ENCODE data around the gene ARHGAP33. TPM values are rescaled to one million over a fixed set of nuclear protein-coding genes. Genes with fewer than 3 reads are reported as not detected.

The ARHGAP33 gene
- total RNA-seq, 1 experiment from 2014 or later: 19.5 TPM

DNA sequence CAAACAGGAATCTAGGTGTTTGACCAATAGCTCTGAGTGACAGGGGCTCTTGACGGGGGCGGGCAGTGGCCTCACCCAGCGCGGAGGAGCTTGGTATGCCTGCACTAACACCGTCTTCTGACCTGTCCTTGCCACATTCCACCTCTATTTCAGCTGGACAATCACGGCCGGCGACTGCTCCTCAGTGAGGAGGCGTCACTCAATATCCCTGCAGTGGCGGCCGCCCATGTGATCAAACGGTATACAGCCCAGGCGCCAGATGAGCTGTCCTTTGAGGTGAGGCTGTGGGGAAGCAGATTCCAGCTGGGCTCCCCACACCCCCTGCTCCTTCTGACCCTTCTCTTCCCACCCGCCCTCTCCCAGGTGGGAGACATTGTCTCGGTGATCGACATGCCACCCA lies 4.7 kb downstream of the ARHGAP33 start:
- no peaks in the 10 kb centered on the region; a peak in 1 of 5 replicates for H3K9me3 Mint-ChIP-seq
- H3K4me1 Mint-ChIP-seq: peaks cover 36 to 44% of the 10 kb centered on the region in 2 experiments
- Histone ChIP-seq H3K4ac (ENCODE audit: low read depth, low read length) (no peak overlapping the region), H3K27me3 (ENCODE audit: insufficient read depth, low read length) (no peaks in the 10 kb centered on the region), H3T11ph (ENCODE audit: low read length) (no peak overlapping the region), H2BK120ac (ENCODE audit: low read depth, low read length, poor library complexity, severe bottlenecking) (no peak overlapping the region), H4K5ac (ENCODE audit: insufficient read length, low read depth, low read length) (no peak overlapping the region), H3K4me1 (ENCODE audit: insufficient read depth, low read length) (peaks cover 5% of the 10 kb centered on the region; the same call in 1 of the 2 replicates), H4K8ac (replicated peaks; ENCODE audit: insufficient read length, low read depth, low read length) (no peak overlapping the region), H2BK12ac (ENCODE audit: insufficient read length, low read depth, low read length) (no peak overlapping the region), H3K56ac (ENCODE audit: insufficient read length, low read depth, low read length) (no peak overlapping the region), H2AFZ (ENCODE audit: low read length) (no peak overlapping the region), H3K4me2 (ENCODE audit: insufficient read depth, insufficient read length, low read length) (no peak overlapping the region), H2BK5ac (ENCODE audit: insufficient read length, low read length) (no peak overlapping the region), H4K91ac (ENCODE audit: insufficient read length, low read depth, low read length) (no peak overlapping the region), H3K9ac (ENCODE audit: extremely low read depth, insufficient read length, low read length) (no peak overlapping the region), H3K18ac (ENCODE audit: insufficient read length, low read depth, low read length) (no peak overlapping the region), H4K20me1 (ENCODE audit: control insufficient read depth, insufficient read depth, insufficient read length) (no peaks in the 10 kb centered on the region), H3K9me3 (ENCODE audit: control insufficient read depth, low read depth, low read length) (no peaks in the 10 kb centered on the region), H2BK15ac (ENCODE audit: low read depth, low read length) (no peak overlapping the region), H3K27ac (ENCODE audit: insufficient read length, low read depth, low read length) (no peak overlapping the region), H2BK20ac (ENCODE audit: low read depth, low read length, poor library complexity, severe bottlenecking) (no peak overlapping the region), H3K79me2 (ENCODE audit: insufficient read depth, low read length) (no peaks in the 10 kb centered on the region), H3K79me1 (ENCODE audit: insufficient read depth, low read depth, low read length, poor library complexity, severe bottlenecking) (no peaks in the 10 kb centered on the region), H2AK5ac (ENCODE audit: insufficient read length, low read length) (no peak overlapping the region), H3K23ac (ENCODE audit: insufficient read length, low read depth, low read length) (no peak overlapping the region), H3K23me2 (ENCODE audit: insufficient read length, low read depth, low read length, poor library complexity, severe bottlenecking) (peaks cover 9% of the 10 kb centered on the region), H3K14ac (ENCODE audit: insufficient read depth, low read length) (no peak overlapping the region)
- WGBS (ENCODE audit: extremely low coverage, insufficient read length, low lambda C conversion rate): no CpG with 5 or more reads among the region's 16 CpGs
- H3K27me3 Mint-ChIP-seq (ENCODE audit: low read depth): peaks cover 21% of the 10 kb centered on the region
- TF ChIP-seq, protein P1, sequence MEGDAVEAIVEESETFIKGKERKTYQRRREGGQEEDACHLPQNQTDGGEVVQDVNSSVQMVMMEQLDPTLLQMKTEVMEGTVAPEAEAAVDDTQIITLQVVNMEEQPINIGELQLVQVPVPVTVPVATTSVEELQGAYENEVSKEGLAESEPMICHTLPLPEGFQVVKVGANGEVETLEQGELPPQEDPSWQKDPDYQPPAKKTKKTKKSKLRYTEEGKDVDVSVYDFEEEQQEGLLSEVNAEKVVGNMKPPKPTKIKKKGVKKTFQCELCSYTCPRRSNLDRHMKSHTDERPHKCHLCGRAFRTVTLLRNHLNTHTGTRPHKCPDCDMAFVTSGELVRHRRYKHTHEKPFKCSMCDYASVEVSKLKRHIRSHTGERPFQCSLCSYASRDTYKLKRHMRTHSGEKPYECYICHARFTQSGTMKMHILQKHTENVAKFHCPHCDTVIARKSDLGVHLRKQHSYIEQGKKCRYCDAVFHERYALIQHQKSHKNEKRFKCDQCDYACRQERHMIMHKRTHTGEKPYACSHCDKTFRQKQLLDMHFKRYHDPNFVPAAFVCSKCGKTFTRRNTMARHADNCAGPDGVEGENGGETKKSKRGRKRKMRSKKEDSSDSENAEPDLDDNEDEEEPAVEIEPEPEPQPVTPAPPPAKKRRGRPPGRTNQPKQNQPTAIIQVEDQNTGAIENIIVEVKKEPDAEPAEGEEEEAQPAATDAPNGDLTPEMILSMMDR (conservative IDR thresholded peaks at IDR 0.05): no peak
- no peak overlapping the region for H3K4me3 Mint-ChIP-seq
- H3K27ac Mint-ChIP-seq: no peak overlapping the region; a peak in 1 of 7 replicates
- H3K36me3 Mint-ChIP-seq (ENCODE audit: insufficient read depth in 1 of 3, low read depth in 3 of 3): peaks cover 0 to 8% (median 2%) of the 10 kb centered on the region in 3 experiments; a peak in 2 of 7 replicates
- no peak for DNase-seq

All from H9 (cell line).